HG03558 (cell line): ENCODE results near the gene LTBP1.

Experiments
- ATAC-seq: cut with Tn5 transposase; IDR thresholded peaks from one replicate; pipeline ENCODE4 v1.9.1; 2021; ENCODE audit warnings: moderate number of reproducible peaks; ENCODE audit not compliant: unreplicated experiment; ENCODE audit errors: extremely low read depth

LTBP1 gene

GRCh38 chr2:33104052-33104623 is 157.4 kb downstream of the LTBP1 start:
- ATAC-seq, result no peak

- ATAC-seq, result no peak
Observed at GRCh38 chr2:33104726-33105125, 158.0 kb downstream of the LTBP1 start.

GRCh38 chr2:33106115-33106514 is 159.4 kb downstream of the LTBP1 start:
- ATAC-seq, result no peak

GRCh38 chr2:33107690-33108482 is 161.1 kb downstream of the LTBP1 start:
- no peak for ATAC-seq

GRCh38 chr2:33108483-33109443 is 162.0 kb downstream of the LTBP1 start:
- no peak for ATAC-seq

GRCh38 chr2:33110461-33110860 is 163.7 kb downstream of the LTBP1 start:
- no peak for ATAC-seq

GRCh38 chr2:33111002-33111446 is 164.3 kb downstream of the LTBP1 start:
- ATAC-seq, result no peak

- no peak for ATAC-seq
Observed at GRCh38 chr2:33115196-33115595, 168.4 kb downstream of the LTBP1 start.

GRCh38 chr2:33115728-33116127 is 169.0 kb downstream of the LTBP1 start:
- no peak for ATAC-seq

- ATAC-seq, result no peak
Observed at GRCh38 chr2:33116799-33117198, 170.0 kb downstream of the LTBP1 start.

- no peak for ATAC-seq
Observed at GRCh38 chr2:33118651-33119050, 171.9 kb downstream of the LTBP1 start.

- no peak for ATAC-seq
Observed at GRCh38 chr2:33121416-33121815, 174.7 kb downstream of the LTBP1 start.

- no peak for ATAC-seq
Observed at GRCh38 chr2:33121925-33122324, 175.2 kb downstream of the LTBP1 start.

- no peak for ATAC-seq
Observed at GRCh38 chr2:33122726-33123125, 176.0 kb downstream of the LTBP1 start.

- ATAC-seq, result no peak
Observed at GRCh38 chr2:33123216-33123615, 176.5 kb downstream of the LTBP1 start.

- no peak for ATAC-seq
Observed at GRCh38 chr2:33126552-33126951, 179.8 kb downstream of the LTBP1 start.

- ATAC-seq, result no peak
Observed at GRCh38 chr2:33126958-33127357, 180.2 kb downstream of the LTBP1 start.

- no peak for ATAC-seq
Observed at GRCh38 chr2:33129263-33130053, 182.7 kb downstream of the LTBP1 start.

- no peak for ATAC-seq
Observed at GRCh38 chr2:33130054-33130447, 183.3 kb downstream of the LTBP1 start.

GRCh38 chr2:33130544-33130943 is 183.8 kb downstream of the LTBP1 start:
- ATAC-seq, result no peak
